ENCODE results near the gene ZNF608. TPM values are rescaled to one million over a fixed set of nuclear protein-coding genes. Genes with fewer than 3 reads are reported as not detected.
A peak's percentile ranks its signal among the peaks of the same experiment; 100 is the strongest.

ZNF608 gene
- total RNA-seq, 2 donors from 2014 or later = 22.6 to 25.3 TPM

DNA sequence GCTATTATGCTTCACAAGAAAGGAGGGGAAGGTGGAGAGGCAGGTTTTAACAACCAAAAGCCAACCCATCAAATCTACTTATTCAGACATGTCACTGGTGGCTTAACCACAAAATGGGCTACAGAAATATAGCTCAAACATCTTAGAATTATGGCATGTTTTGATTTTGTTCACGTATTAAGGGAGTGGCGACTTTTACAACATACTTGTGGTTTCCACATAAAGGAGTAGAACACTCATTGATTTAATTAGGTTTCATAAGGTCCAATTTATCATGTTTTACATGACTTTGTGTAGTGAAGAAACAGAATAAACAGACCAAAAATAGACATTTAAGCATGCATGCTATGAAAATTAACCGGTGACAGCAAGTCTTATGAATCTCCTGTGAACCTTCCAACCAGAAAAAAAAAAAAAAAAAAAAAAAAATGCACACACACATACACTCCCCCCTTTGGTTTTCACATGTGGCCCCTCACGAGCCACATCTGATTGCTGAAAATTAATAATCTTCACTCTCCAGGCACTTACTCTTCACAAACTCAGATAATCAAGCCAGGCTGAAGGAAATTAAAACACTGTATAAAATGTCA is 5.4 kb downstream of the ZNF608 start:
- TF ChIP-seq POLR2AphosphoS5 (IDR thresholded peaks at IDR 0.05) = peak; percentile 63
- TF ChIP-seq POLR2A (IDR thresholded peaks at IDR 0.05) = no peak
- TF ChIP-seq, protein P1, sequence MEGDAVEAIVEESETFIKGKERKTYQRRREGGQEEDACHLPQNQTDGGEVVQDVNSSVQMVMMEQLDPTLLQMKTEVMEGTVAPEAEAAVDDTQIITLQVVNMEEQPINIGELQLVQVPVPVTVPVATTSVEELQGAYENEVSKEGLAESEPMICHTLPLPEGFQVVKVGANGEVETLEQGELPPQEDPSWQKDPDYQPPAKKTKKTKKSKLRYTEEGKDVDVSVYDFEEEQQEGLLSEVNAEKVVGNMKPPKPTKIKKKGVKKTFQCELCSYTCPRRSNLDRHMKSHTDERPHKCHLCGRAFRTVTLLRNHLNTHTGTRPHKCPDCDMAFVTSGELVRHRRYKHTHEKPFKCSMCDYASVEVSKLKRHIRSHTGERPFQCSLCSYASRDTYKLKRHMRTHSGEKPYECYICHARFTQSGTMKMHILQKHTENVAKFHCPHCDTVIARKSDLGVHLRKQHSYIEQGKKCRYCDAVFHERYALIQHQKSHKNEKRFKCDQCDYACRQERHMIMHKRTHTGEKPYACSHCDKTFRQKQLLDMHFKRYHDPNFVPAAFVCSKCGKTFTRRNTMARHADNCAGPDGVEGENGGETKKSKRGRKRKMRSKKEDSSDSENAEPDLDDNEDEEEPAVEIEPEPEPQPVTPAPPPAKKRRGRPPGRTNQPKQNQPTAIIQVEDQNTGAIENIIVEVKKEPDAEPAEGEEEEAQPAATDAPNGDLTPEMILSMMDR (IDR thresholded peaks at IDR 0.05) = no peak
- H3K9me3 ChIP-seq = no peaks in the 10 kb centered on the region
- intact Hi-C loops (cut with DNase I) = no loop called here
- 37% methylated on average over 4 of the region's 4 CpGs for WGBS
- H3K4me1 ChIP-seq (replicated peaks) = peaks cover 4% of the 10 kb centered on the region
- DNase-seq (ENCODE audit: low spot score) = no peak
- no peak overlapping the region for H3K4me3 ChIP-seq
- H3K27me3 ChIP-seq (replicated peaks; ENCODE audit: insufficient read depth) = no peaks in the 10 kb centered on the region
- no peaks in the 10 kb centered on the region for H3K36me3 ChIP-seq
- no peak overlapping the region for H3K27ac ChIP-seq

DNA sequence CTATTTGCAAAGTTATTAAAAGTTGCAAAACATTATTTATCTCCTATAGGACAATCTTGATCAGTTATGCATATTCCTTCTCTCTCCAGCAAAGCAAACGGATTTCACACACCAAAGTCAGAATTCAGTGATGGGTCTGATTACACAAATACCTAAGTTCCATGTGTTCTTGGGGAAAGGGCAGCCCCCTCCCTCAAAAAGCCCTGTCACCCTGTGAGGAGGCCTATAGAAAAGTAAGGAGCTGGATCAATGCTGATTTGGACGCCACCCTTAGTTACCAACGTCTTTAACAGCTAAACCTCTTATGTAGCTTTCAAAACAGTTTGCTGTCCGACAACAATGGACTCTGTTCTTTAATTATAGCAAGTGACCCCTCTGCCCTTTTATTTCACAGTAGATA is 6.4 kb downstream of the ZNF608 start:
- no peak for DNase-seq (ENCODE audit: low spot score)
- WGBS = 87% methylated on average over 4 of the region's 4 CpGs
- intact Hi-C loops (cut with DNase I) = no loop called here
- Histone ChIP-seq H3K9me3 (no peaks in the 10 kb centered on the region), H3K4me3 (no peak overlapping the region), H3K4me1 (replicated peaks) (peaks cover 4% of the 10 kb centered on the region), H3K36me3 (no peaks in the 10 kb centered on the region), H3K27me3 (replicated peaks; ENCODE audit: insufficient read depth) (no peaks in the 10 kb centered on the region), H3K27ac (no peak overlapping the region)
- TF ChIP-seq POLR2AphosphoS5 (IDR thresholded peaks at IDR 0.05) (no peak), POLR2A (IDR thresholded peaks at IDR 0.05) (no peak)
- TF ChIP-seq, protein P1 (IDR thresholded peaks at IDR 0.05) = no peak

DNA sequence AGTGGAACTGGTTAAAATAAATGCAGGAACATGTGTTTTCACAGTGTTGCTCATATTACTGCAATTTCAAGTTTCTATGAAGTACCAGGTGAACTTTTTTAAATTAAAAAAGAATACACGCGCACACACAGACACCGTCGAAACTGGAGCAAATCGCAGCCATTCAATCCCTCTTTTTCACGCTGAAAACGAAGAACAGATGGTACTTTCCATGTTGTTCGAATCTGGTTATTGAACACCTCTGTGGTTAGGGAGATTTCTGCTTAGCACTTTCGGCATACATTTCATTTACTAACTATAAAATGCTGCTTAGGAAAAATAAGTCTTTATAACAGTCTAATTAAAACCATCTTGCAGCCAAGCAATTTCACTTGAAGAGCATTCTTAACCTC is 6.8 kb downstream of the ZNF608 start:
- H3K27ac ChIP-seq = no peak overlapping the region
- H3K4me1 ChIP-seq (replicated peaks) = peaks cover 4% of the 10 kb centered on the region
- no peak for DNase-seq (ENCODE audit: low spot score)
- intact Hi-C loops (cut with DNase I) = no loop called here
- H3K4me3 ChIP-seq = no peak overlapping the region
- TF ChIP-seq POLR2A (IDR thresholded peaks at IDR 0.05) = no peak
- TF ChIP-seq, protein P1 (IDR thresholded peaks at IDR 0.05) = no peak
- TF ChIP-seq POLR2AphosphoS5 (IDR thresholded peaks at IDR 0.05) = no peak
- H3K36me3 ChIP-seq = no peaks in the 10 kb centered on the region
- H3K27me3 ChIP-seq (replicated peaks; ENCODE audit: insufficient read depth) = no peaks in the 10 kb centered on the region
- 91% methylated on average over 9 of the region's 9 CpGs for WGBS
- H3K9me3 ChIP-seq = no peaks in the 10 kb centered on the region

DNA sequence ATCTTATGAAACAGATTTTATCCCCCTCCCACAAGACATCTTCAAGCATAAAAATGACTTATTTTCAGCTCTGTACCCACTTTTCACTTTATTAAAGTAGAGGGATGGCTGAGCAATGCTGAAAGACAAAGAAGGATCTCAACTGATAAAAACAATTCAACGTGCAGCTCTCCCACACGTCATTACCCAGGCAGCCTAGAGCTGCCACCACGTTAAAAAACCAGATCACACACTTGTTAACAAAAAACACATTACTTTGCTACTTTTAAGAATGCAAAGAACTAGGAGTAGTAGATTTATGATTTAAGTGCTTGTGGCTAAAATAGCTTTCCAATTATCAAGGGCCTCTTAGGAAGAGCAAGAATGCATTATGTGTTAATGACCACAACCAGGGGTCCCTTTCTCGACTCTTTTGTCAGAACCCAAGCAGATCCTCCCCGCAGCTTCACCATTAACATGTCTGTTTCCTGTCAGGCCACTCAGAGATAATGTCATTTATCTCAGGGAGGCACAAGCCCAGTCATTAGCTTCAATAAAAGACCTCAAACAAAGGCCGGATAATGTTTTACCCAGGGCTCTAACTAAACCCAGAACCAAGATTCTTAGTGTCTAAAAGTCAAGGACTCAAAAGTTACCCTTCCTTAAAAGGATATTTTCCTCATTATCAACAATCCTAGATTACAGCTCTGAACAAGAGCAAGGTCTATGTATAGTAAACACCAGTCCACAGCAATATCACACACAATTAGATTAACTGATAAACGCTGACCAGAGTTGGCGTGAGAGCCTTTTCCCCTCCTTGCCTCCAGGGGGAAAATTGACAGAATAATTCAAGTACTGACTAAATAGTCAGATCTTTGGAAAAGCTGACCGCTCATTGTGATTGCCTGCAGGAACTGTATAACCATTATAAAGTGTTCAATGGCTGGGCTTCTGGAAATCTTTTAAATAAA is 7.5 kb downstream of the ZNF608 start:
- H3K4me1 ChIP-seq (replicated peaks) = peaks cover 2% of the 10 kb centered on the region
- TF ChIP-seq POLR2A (IDR thresholded peaks at IDR 0.05) (no peak), POLR2AphosphoS5 (IDR thresholded peaks at IDR 0.05) (no peak)
- TF ChIP-seq, protein P1 (IDR thresholded peaks at IDR 0.05) = no peak
- no peak for DNase-seq (ENCODE audit: low spot score)
- no peak overlapping the region for H3K27ac ChIP-seq
- WGBS = 74% methylated on average over 9 of the region's 9 CpGs
- H3K9me3 ChIP-seq = no peaks in the 10 kb centered on the region
- H3K27me3 ChIP-seq (replicated peaks; ENCODE audit: insufficient read depth) = no peaks in the 10 kb centered on the region
- no peaks in the 10 kb centered on the region for H3K36me3 ChIP-seq
- intact Hi-C loops (cut with DNase I) = no loop called here
- no peak overlapping the region for H3K4me3 ChIP-seq
